HepG2 (cell line): ENCODE measurements around the gene TMEM97. TPM values are rescaled to one million over a fixed set of nuclear protein-coding genes. Genes with fewer than 3 reads are reported as not detected.

ENCODE experiments used
- ATAC-seq: fragments of 200-7000 bp; cut with Tn5 transposase; 3 replicates; pipeline ENCODE4 v1.9.1; 2020; ENCODE audit warnings: mild to moderate bottlenecking, moderate library complexity
- BruUV-seq: library from RNA; stranded (reverse); fragments of 400-500 nt; replicated peaks from 2 replicates; lab custom pipeline; 2021; lab: Mats Ljungman, UMichigan
- CTCF ChIA-PET: fragments of 300-600 bp; formaldehyde crosslinking; extraction: SDS; loops from one replicate; lab custom pipeline; 2021; ENCODE audit warnings: low total read pairs, inconsistent platforms, low intra/inter-chr PET ratio; lab: Yijun Ruan, JAX
- POLR2A ChIA-PET: fragments of 350-600 bp; sonication (Branson Sonifier 250); formaldehyde crosslinking; loops from one replicate; lab custom pipeline; 2020; ENCODE audit warnings: antibody characterized with exemption, inconsistent platforms; lab: Yijun Ruan, JAX
- DNase-seq: peaks from one replicate; pipeline ENCODE4 v3.0.0-alpha.2; 2015; ENCODE audit warnings: low spot score
- FAIRE-seq: peaks from 3 replicates; lab custom pipeline; 2011; peaks lifted over from hg19 to GRCh38; lab: Jason Lieb, UNC
- H2AFZ ChIP-seq: one replicate; pipeline ENCODE4 v1.6.1; 2011; ENCODE audit warnings: low read length, inconsistent platforms
- H3K27ac ChIP-seq: fragments of 300-600 bp; 3 replicates; pipeline ENCODE4 v1.8.0; 2011; ENCODE audit warnings: mixed run types, mild to moderate bottlenecking, mixed read lengths, low read length, inconsistent platforms; ENCODE audit not compliant: insufficient read depth; ENCODE audit errors: extremely low read length
- H3K27me3 ChIP-seq, 2 experiments: fragments of 200-600 bp in 1 of 2; 2 replicates in 1 of 2; 3 replicates in 1 of 2; pipeline versions ENCODE4 v1.6.0 to v1.8.0; 2011; ENCODE audit warnings: low read length in 2 of 2, mild to moderate bottlenecking in 2 of 2, moderate library complexity in 2 of 2, inconsistent platforms in 1 of 2; ENCODE audit not compliant: insufficient read depth in 2 of 2, control insufficient read depth in 1 of 2
- H3K36me3 ChIP-seq, 2 experiments: fragments of 200-600 bp in 1 of 2; replicated peaks in 1 of 2; 2 replicates in 1 of 2; 3 replicates in 1 of 2; pipeline versions ENCODE4 v1.5.1 to v1.8.0; 2011; ENCODE audit warnings: low read length in 2 of 2, inconsistent platforms in 1 of 2; ENCODE audit not compliant: insufficient read depth in 2 of 2, control insufficient read depth in 1 of 2
- H3K4me1 ChIP-seq: 2 replicates; pipeline ENCODE4 v1.5.1; 2012; ENCODE audit warnings: low read length, inconsistent platforms; ENCODE audit not compliant: insufficient read depth
- H3K4me2 ChIP-seq: 2 replicates; pipeline ENCODE4 v1.6.0; 2011; ENCODE audit warnings: low read depth, low read length, inconsistent platforms
- H3K4me3 ChIP-seq, 3 experiments: fragments of 200-600 bp in 1 of 3; sonication (generic), shearing (Covaris generic) in 1 of 3; replicated peaks in 1 of 3; 2 replicates each; pipeline ENCODE4 v1.5.1; 2011 to 2016; ENCODE audit warnings: low read length in 3 of 3, inconsistent platforms in 2 of 3, low read depth in 2 of 3, mild to moderate bottlenecking in 2 of 3, control low read depth in 1 of 3, mixed read lengths in 1 of 3; ENCODE audit not compliant: insufficient read depth in 1 of 3
- H3K79me2 ChIP-seq: one replicate; pipeline ENCODE4 v1.6.1; 2011; ENCODE audit warnings: low read length, inconsistent platforms; ENCODE audit not compliant: insufficient read depth
- H3K9ac ChIP-seq: 2 replicates; pipeline ENCODE4 v1.6.0; 2011; ENCODE audit warnings: mild to moderate bottlenecking, low read depth, low read length, inconsistent platforms; ENCODE audit not compliant: insufficient read depth
- H3K9me3 ChIP-seq: 2 replicates; pipeline ENCODE4 v1.5.1; 2012; ENCODE audit warnings: mild to moderate bottlenecking, low read length
- H4K20me1 ChIP-seq: 2 replicates; pipeline ENCODE4 v1.6.0; 2011; ENCODE audit warnings: inconsistent platforms, mild to moderate bottlenecking, low read length, moderate library complexity; ENCODE audit not compliant: insufficient read depth
- CCAR2 ChIP-seq: fragments of 200-400 bp; formaldehyde crosslinking; optimal IDR thresholded peaks from 2 replicates; pipeline ENCODE3; 2018; ENCODE audit warnings: low read depth, mild to moderate bottlenecking, low read length, moderate library complexity
- CSRNP1 ChIP-seq: sonication (generic); formaldehyde crosslinking; IDR thresholded peaks from 2 replicates; pipeline ENCODE4 v1.8.1; 2023; ENCODE audit warnings: mild to moderate bottlenecking, missing genetic modification reagents
- HNRNPL ChIP-seq: fragments of 200-400 bp; formaldehyde crosslinking; IDR thresholded peaks from 2 replicates; pipeline ENCODE4 v1.6.1; 2017; ENCODE audit warnings: mild to moderate bottlenecking, low read depth, low read length
- POLR2A ChIP-seq, 2 experiments: IDR thresholded peaks; 2 replicates each; pipeline ENCODE4 v1.6.1; 2011; ENCODE audit warnings: low read depth in 2 of 2, low read length in 2 of 2, mild to moderate bottlenecking in 1 of 2, moderate library complexity in 1 of 2; ENCODE audit not compliant: insufficient read depth in 1 of 2
- RBFOX2 ChIP-seq: fragments of 200-400 bp; formaldehyde crosslinking; IDR thresholded peaks from 2 replicates; pipeline ENCODE4 v1.6.1; 2017; ENCODE audit warnings: low read depth, mild to moderate bottlenecking, low read length
- RBM22 ChIP-seq: fragments of 200-400 bp; formaldehyde crosslinking; optimal IDR thresholded peaks from 2 replicates; pipeline ENCODE3; 2017; ENCODE audit warnings: mild to moderate bottlenecking, low read length, moderate library complexity
- RFXANK ChIP-seq: IDR thresholded peaks from 2 replicates; pipeline ENCODE4 v1.6.1; 2016
- ZFAT ChIP-seq: sonication (generic); formaldehyde crosslinking; conservative IDR thresholded peaks from 2 replicates; pipeline ENCODE4 v1.8.1; 2023; ENCODE audit warnings: missing genetic modification reagents, inconsistent platforms
- ZFX ChIP-seq: sonication (generic); formaldehyde crosslinking; IDR thresholded peaks from 2 replicates; pipeline ENCODE4 v1.4.0; 2020; ENCODE audit warnings: mild to moderate bottlenecking, low read depth, missing genetic modification reagents, moderate library complexity
- ZNF263 ChIP-seq: sonication (generic); formaldehyde crosslinking; IDR thresholded peaks from 2 replicates; pipeline ENCODE4 v1.4.0; 2020; ENCODE audit warnings: missing genetic modification reagents
- ZNF773 ChIP-seq: sonication (generic); formaldehyde crosslinking; IDR thresholded peaks from 2 replicates; pipeline ENCODE4 v1.4.0; 2020; ENCODE audit warnings: missing genetic modification reagents, borderline replicate concordance
- WGBS: methylation state at CpG from one replicate; pipeline ENCODE4 v1.1.6; 2017; ENCODE audit warnings: low lambda C conversion rate; 5-methylcytosine and 5-hydroxymethylcytosine counted together
- in situ Hi-C: cut with HindIII; loops from 2 replicates; pipeline ENCODE4 v1.10.0; 2017; ENCODE audit warnings: low pct_unique_long_range_greater_than_20kb; ENCODE audit not compliant: extremely low pct_ligation_motif_present
- intact Hi-C: fragments of 100-400 bp; cut with micrococcal nuclease; formaldehyde crosslinking; loops from one replicate; pipeline ENCODE4 v1.10.0; 2022; ENCODE audit not compliant: unreplicated experiment
- polyA plus RNA-seq, 8 experiments: library from polyadenylated mRNA; depleted of rRNA in 3 of 8; stranded (reverse) in 7 of 8; unstranded in 1 of 8; fragments of >200 nt; fragmentation: Illumina TruSeq in 4 of 8; extraction: Trizol in 4 of 8; gene quantifications; 2 replicates each; pipeline versions ENCODE4 v1.2.1 to v1.2.3, GENCODE V29; 2011 to 2016; ENCODE audit warnings: low read depth in 4 of 8, missing spikeins in 1 of 8, mixed read lengths in 1 of 8; ENCODE audit not compliant: insufficient read depth in 1 of 8
- total RNA-seq, 5 experiments: library from RNA; depleted of rRNA; stranded (reverse); fragments of >200 nt; fragmentation: Illumina TruSeq; extraction: Trizol; gene quantifications; 2 replicates each; pipeline ENCODE4 v1.2.3, GENCODE V29; 2016; ENCODE audit warnings: low read depth in 1 of 5

TMEM97 gene
- total and polyA plus RNA-seq, 2 of the 13 experiments (the other 11 are each of a cell fraction or from before 2014, with no cell fraction given) = 69.6 to 137 TPM

- FAIRE-seq = no peak
Observed at GRCh38 chr17:28365487-28365886, 46.5 kb downstream of the TMEM97 start.

More at GRCh38 chr17:28365487-28365886, 46.5 kb downstream of the TMEM97 start:
- WGBS = 96% methylated on average over 3 of the region's 3 CpGs
- POLR2A ChIA-PET = interaction anchor here (1.8 to 8.3 kb wide), 4 partner anchors 8 to 40 kb away, joined by 11 to 183 read pairs (median 92); partner anchors contain the start of genes IFT20, POLDIP2, SLC46A1 and TNFAIP1
- TF ChIP-seq RBM22 (peak; percentile 54), CSRNP1 (CRISPR knock-in tag) (no peak), CCAR2 (no peak), ZFX (CRISPR knock-in tag) (no peak), POLR2A (IDR thresholded peaks at IDR 0.05; ENCODE audit: insufficient read depth in 1 of 2, low read depth in 2 of 2, low read length in 2 of 2) (peak in 1 of 2 experiments; percentile 47; a peak in 1 of 4 replicates), ZNF773 (no peak), RBFOX2 (peak; percentile 28; the same call in 1 of the 2 replicates), ZFAT (CRISPR knock-in tag) (no peak), ZNF263 (CRISPR knock-in tag) (no peak), RFXANK (no peak), HNRNPL (no peak)
- H3K9ac ChIP-seq = no peak overlapping the region
- H3K79me2 ChIP-seq = peaks cover 7% of the 10 kb centered on the region
- in situ Hi-C loops = no loop called here
- no peak overlapping the region for H3K4me2 ChIP-seq
- no peaks in the 10 kb centered on the region for H3K27me3 ChIP-seq
- BruUV-seq = no TSS peak
- H3K9me3 ChIP-seq = no peaks in the 10 kb centered on the region
- ATAC-seq = no peak
- CTCF ChIA-PET = no interaction called here
- H2AFZ ChIP-seq = no peak overlapping the region
- intact Hi-C loops = no loop called here
- H3K4me3 ChIP-seq = no peak overlapping the region
- H3K27ac ChIP-seq = no peak overlapping the region
- DNase-seq = no peak
- H4K20me1 ChIP-seq = no peaks in the 10 kb centered on the region
- H3K36me3 ChIP-seq = peaks cover 12 to 29% of the 10 kb centered on the region in 2 experiments
- peaks cover 43% of the 10 kb centered on the region for H3K4me1 ChIP-seq
